GM11168 (cell line): Measurements from ENCODE around the gene SS18.

ENCODE experiments used
- in situ Hi-C: fragments of 300-500 bp; cut with MboI; formaldehyde crosslinking; loops from one replicate; pipeline ENCODE4 v1.12.0; 2022; ENCODE audit warnings: low sequenced_read_pairs; ENCODE audit not compliant: unreplicated experiment

SS18 gene

GRCh38 chr18:26005950-26006349, 84.5 kb downstream of the SS18 start:
- in situ Hi-C loops, result no loop called here

GRCh38 chr18:26004832-26005231, 85.6 kb downstream of the SS18 start:
- in situ Hi-C loops, result no loop called here

- in situ Hi-C loops, result no loop called here
Observed at GRCh38 chr18:26003817-26004216, 86.6 kb downstream of the SS18 start.

- in situ Hi-C loops, result no loop called here
Observed at GRCh38 chr18:26003356-26003755, 87.1 kb downstream of the SS18 start.

GRCh38 chr18:26002375-26002910, 88.0 kb downstream of the SS18 start:
- in situ Hi-C loops, result no loop called here

- in situ Hi-C loops, result no loop called here
Observed at GRCh38 chr18:25998461-25998860, 92.0 kb downstream of the SS18 start.

- in situ Hi-C loops, result no loop called here
Observed at GRCh38 chr18:25992566-25992965, 97.8 kb downstream of the SS18 start.

GRCh38 chr18:25990473-25990872, 99.9 kb downstream of the SS18 start:
- in situ Hi-C loops, result no loop called here

GRCh38 chr18:25985707-25986394, 104.6 kb downstream of the SS18 start:
- in situ Hi-C loops, result no loop called here

GRCh38 chr18:25983730-25984129, 106.7 kb downstream of the SS18 start:
- in situ Hi-C loops, result no loop called here

GRCh38 chr18:25982961-25983360, 107.5 kb downstream of the SS18 start:
- in situ Hi-C loops, result no loop called here

GRCh38 chr18:25982153-25982552, 108.3 kb downstream of the SS18 start:
- in situ Hi-C loops, result no loop called here

- in situ Hi-C loops, result no loop called here
Observed at GRCh38 chr18:25979369-25980040, 110.9 kb downstream of the SS18 start.

- in situ Hi-C loops, result no loop called here
Observed at GRCh38 chr18:25976554-25976953, 113.9 kb downstream of the SS18 start.

- in situ Hi-C loops, result no loop called here
Observed at GRCh38 chr18:25974630-25975077, 115.8 kb downstream of the SS18 start.
